ENCODE measurements around the gene ST7. TPM values are rescaled to one million over a fixed set of nuclear protein-coding genes. Genes with fewer than 3 reads are reported as not detected.
A peak's percentile ranks its signal among the peaks of the same experiment; 100 is the strongest.

ST7 gene
- total and polyA plus RNA-seq, 4 donors = 22.4 to 57.2 (median 41.6) TPM

GRCh38 chr7:117134889-117135552, 181.7 kb downstream of the ST7 start:
- Histone ChIP-seq H3K9ac (ENCODE audit: insufficient read depth in 1 of 2, low read length in 2 of 2) (no peak overlapping the region), H3K27ac (ENCODE audit: low read depth in 1 of 2, low read length in 1 of 2) (no peak overlapping the region), H3K36me3 (ENCODE audit: control insufficient read depth in 4 of 4, insufficient read depth in 4 of 4, low read length in 4 of 4) (peaks cover 4 to 17% (median 13%) of the 10 kb centered on the region in 4 donors), H3K27me3 (ENCODE audit: control insufficient read depth in 3 of 3, insufficient read depth in 3 of 3, low read length in 2 of 3) (no peaks in the 10 kb centered on the region), H3K4me1 (ENCODE audit: control insufficient read depth in 5 of 5, insufficient read depth in 5 of 5, low read length in 5 of 5) (peaks cover 0 to 16% (median 5%) of the 10 kb centered on the region in 5 donors), H3K4me3 (no peak overlapping the region), H3K9me3 (ENCODE audit: control insufficient read depth in 4 of 4, insufficient read depth in 3 of 4, low read length in 3 of 4) (no peaks in the 10 kb centered on the region)
- DNase-seq (no peak), ATAC-seq (ENCODE audit: insufficient read depth, low FRiP score) (no peak)
- no peak for TF ChIP-seq CTCF (IDR thresholded peaks at IDR 0.05; ENCODE audit: control extremely low read depth, extremely low read depth)
- WGBS, 2 donors = 74 to 81% methylated on average over 2 of the region's 2 CpGs

GRCh38 chr7:117135553-117135891, 182.2 kb downstream of the ST7 start:
- Histone ChIP-seq H3K4me1 (ENCODE audit: control insufficient read depth in 5 of 5, insufficient read depth in 5 of 5, low read length in 5 of 5) (peaks cover 0 to 16% (median 5%) of the 10 kb centered on the region in 5 donors), H3K9me3 (ENCODE audit: control insufficient read depth in 4 of 4, insufficient read depth in 3 of 4, low read length in 3 of 4) (no peaks in the 10 kb centered on the region), H3K4me3 (peak overlapping the region; percentile 4), H3K36me3 (ENCODE audit: control insufficient read depth in 4 of 4, insufficient read depth in 4 of 4, low read length in 4 of 4) (peaks cover 4 to 17% (median 16%) of the 10 kb centered on the region in 4 donors), H3K27ac (ENCODE audit: low read depth in 1 of 2, low read length in 1 of 2) (no peak overlapping the region), H3K9ac (ENCODE audit: insufficient read depth in 1 of 2, low read length in 2 of 2) (no peak overlapping the region), H3K27me3 (ENCODE audit: control insufficient read depth in 3 of 3, insufficient read depth in 3 of 3, low read length in 2 of 3) (no peaks in the 10 kb centered on the region)
- 99 to 100% methylated on average over 1 of the region's 1 CpG for WGBS, 2 donors
- no peak for ATAC-seq (ENCODE audit: insufficient read depth, low FRiP score)
- DNase-seq = no peak
- TF ChIP-seq CTCF (IDR thresholded peaks at IDR 0.05; ENCODE audit: control extremely low read depth, extremely low read depth) = no peak

DNA sequence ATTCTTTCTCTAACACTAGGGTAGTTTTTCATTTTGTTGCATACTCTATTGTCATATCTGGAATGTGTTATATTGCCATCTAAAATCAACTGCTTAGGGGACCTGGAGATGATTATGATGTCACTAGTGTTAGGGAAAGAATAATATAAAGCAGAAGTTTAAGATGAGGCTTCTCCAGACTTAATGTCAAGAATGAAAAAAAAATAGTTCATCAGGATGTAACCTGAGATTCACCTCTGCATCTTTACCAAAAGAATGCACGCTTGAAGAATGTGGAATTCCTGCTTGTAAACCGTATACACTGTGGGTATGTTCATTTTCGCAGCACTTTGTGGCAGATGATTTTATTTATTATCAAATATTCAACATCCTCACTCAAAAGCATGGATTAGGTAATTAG, 184.6 kb downstream of the ST7 start:
- H3K36me3 ChIP-seq (ENCODE audit: control insufficient read depth in 4 of 4, insufficient read depth in 4 of 4, low read length in 4 of 4) = peaks cover 8 to 20% (median 14%) of the 10 kb centered on the region in 4 donors

More for the DNA sequence above, 184.6 kb downstream of the ST7 start:
- Histone ChIP-seq H3K9ac (ENCODE audit: insufficient read depth in 1 of 2, low read length in 2 of 2) (no peak overlapping the region), H3K4me1 (ENCODE audit: control insufficient read depth in 5 of 5, insufficient read depth in 5 of 5, low read length in 5 of 5) (peaks cover 0 to 16% (median 3%) of the 10 kb centered on the region in 5 donors), H3K27ac (ENCODE audit: low read depth in 1 of 2, low read length in 1 of 2) (no peak overlapping the region), H3K27me3 (ENCODE audit: control insufficient read depth in 3 of 3, insufficient read depth in 3 of 3, low read length in 2 of 3) (no peaks in the 10 kb centered on the region), H3K4me3 (no peak overlapping the region), H3K9me3 (ENCODE audit: control insufficient read depth in 4 of 4, insufficient read depth in 3 of 4, low read length in 3 of 4) (no peaks in the 10 kb centered on the region)
- DNase-seq (no peak), ATAC-seq (ENCODE audit: insufficient read depth, low FRiP score) (no peak)
- WGBS, 2 donors = 92 to 93% methylated on average over 3 of the region's 3 CpGs
- no peak for TF ChIP-seq CTCF (IDR thresholded peaks at IDR 0.05; ENCODE audit: control extremely low read depth, extremely low read depth)
